ENCODE data around the gene C16orf87.

DNA sequence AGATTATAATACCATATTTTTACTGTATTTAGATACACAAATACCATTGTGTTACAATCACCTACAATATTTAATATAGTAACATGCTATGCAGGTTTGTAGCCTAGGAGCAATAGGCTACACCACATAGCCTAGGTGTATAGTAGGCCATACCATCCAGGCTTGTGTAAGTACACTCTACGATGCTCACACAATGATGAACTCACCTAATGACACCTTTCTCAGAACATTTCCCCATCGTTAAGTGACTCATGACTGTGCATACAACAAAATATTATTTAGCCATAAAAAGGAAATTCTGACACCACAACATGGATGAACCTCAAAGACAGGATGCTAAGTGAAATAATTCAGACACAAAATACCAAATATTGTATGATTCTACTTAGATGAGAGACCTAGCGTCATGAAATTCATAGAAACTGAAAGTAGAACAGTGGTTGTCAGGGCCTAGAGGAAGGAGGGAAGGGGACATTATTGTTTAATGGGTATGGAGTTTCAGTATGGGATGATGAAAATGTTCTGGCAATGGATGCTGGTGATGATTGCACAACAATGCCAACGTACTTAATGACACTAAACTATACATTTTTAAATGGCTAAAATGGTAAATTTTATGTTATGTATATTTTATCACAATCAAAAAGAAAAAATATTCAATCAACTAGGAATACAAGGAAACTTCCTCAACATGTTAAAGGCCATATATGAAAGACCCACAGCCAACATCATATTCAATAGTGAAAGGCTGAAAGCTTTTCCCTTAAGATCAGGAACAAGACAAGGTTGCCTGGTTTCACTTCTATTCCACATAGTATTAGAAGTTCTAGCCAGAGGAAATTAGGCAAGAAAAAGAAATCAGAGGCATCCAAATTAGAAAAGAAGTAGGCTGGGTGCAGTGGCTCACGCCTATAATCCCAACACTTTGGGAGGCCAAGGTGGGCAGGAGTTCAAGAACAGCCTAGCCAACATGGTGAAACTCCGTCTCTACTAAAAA lies 5.9 kb upstream of the C16orf87 start:
- TF ChIP-seq, protein P1, sequence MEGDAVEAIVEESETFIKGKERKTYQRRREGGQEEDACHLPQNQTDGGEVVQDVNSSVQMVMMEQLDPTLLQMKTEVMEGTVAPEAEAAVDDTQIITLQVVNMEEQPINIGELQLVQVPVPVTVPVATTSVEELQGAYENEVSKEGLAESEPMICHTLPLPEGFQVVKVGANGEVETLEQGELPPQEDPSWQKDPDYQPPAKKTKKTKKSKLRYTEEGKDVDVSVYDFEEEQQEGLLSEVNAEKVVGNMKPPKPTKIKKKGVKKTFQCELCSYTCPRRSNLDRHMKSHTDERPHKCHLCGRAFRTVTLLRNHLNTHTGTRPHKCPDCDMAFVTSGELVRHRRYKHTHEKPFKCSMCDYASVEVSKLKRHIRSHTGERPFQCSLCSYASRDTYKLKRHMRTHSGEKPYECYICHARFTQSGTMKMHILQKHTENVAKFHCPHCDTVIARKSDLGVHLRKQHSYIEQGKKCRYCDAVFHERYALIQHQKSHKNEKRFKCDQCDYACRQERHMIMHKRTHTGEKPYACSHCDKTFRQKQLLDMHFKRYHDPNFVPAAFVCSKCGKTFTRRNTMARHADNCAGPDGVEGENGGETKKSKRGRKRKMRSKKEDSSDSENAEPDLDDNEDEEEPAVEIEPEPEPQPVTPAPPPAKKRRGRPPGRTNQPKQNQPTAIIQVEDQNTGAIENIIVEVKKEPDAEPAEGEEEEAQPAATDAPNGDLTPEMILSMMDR (IDR thresholded peaks at IDR 0.05) = no peak
- TF ChIP-seq, protein P2, sequence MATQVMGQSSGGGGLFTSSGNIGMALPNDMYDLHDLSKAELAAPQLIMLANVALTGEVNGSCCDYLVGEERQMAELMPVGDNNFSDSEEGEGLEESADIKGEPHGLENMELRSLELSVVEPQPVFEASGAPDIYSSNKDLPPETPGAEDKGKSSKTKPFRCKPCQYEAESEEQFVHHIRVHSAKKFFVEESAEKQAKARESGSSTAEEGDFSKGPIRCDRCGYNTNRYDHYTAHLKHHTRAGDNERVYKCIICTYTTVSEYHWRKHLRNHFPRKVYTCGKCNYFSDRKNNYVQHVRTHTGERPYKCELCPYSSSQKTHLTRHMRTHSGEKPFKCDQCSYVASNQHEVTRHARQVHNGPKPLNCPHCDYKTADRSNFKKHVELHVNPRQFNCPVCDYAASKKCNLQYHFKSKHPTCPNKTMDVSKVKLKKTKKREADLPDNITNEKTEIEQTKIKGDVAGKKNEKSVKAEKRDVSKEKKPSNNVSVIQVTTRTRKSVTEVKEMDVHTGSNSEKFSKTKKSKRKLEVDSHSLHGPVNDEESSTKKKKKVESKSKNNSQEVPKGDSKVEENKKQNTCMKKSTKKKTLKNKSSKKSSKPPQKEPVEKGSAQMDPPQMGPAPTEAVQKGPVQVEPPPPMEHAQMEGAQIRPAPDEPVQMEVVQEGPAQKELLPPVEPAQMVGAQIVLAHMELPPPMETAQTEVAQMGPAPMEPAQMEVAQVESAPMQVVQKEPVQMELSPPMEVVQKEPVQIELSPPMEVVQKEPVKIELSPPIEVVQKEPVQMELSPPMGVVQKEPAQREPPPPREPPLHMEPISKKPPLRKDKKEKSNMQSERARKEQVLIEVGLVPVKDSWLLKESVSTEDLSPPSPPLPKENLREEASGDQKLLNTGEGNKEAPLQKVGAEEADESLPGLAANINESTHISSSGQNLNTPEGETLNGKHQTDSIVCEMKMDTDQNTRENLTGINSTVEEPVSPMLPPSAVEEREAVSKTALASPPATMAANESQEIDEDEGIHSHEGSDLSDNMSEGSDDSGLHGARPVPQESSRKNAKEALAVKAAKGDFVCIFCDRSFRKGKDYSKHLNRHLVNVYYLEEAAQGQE (IDR thresholded peaks at IDR 0.05; ENCODE audit: insufficient read depth in 1 of 2, low read depth in 2 of 2, low read length in 1 of 2) = no peak
- no peak for TF ChIP-seq POLR2AphosphoS5 (IDR thresholded peaks at IDR 0.05; ENCODE audit: low read depth, low read length)

Data from Panc1 (cell line).